ENCODE measurements around the gene FN3K. TPM values are rescaled to one million over a fixed set of nuclear protein-coding genes. Genes with fewer than 3 reads are reported as not detected.

The FN3K gene
- total and polyA plus RNA-seq, 2 of the 13 experiments (the other 11 are each of a cell fraction or from before 2014, with no cell fraction given), result 3.5 to 12.2 TPM

- TF ChIP-seq, protein P1, sequence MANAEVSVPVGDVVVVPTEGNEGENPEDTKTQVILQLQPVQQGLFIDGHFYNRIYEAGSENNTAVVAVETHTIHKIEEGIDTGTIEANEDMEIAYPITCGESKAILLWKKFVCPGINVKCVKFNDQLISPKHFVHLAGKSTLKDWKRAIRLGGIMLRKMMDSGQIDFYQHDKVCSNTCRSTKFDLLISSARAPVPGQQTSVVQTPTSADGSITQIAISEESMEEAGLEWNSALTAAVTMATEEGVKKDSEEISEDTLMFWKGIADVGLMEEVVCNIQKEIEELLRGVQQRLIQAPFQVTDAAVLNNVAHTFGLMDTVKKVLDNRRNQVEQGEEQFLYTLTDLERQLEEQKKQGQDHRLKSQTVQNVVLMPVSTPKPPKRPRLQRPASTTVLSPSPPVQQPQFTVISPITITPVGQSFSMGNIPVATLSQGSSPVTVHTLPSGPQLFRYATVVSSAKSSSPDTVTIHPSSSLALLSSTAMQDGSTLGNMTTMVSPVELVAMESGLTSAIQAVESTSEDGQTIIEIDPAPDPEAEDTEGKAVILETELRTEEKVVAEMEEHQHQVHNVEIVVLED (CRISPR knock-in tag; IDR thresholded peaks at IDR 0.05; ENCODE audit: borderline replicate concordance), result peak; percentile 51; the same call in 1 of the 2 replicates
- TF ChIP-seq, protein P2, sequence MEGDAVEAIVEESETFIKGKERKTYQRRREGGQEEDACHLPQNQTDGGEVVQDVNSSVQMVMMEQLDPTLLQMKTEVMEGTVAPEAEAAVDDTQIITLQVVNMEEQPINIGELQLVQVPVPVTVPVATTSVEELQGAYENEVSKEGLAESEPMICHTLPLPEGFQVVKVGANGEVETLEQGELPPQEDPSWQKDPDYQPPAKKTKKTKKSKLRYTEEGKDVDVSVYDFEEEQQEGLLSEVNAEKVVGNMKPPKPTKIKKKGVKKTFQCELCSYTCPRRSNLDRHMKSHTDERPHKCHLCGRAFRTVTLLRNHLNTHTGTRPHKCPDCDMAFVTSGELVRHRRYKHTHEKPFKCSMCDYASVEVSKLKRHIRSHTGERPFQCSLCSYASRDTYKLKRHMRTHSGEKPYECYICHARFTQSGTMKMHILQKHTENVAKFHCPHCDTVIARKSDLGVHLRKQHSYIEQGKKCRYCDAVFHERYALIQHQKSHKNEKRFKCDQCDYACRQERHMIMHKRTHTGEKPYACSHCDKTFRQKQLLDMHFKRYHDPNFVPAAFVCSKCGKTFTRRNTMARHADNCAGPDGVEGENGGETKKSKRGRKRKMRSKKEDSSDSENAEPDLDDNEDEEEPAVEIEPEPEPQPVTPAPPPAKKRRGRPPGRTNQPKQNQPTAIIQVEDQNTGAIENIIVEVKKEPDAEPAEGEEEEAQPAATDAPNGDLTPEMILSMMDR (CRISPR knock-in tag; IDR thresholded peaks at IDR 0.05), result no peak; the same call in 1 of the 2 replicates
- no peak for TF ChIP-seq ZMYM3 (CRISPR knock-in tag; IDR thresholded peaks at IDR 0.05)
- TF ChIP-seq, protein P3, sequence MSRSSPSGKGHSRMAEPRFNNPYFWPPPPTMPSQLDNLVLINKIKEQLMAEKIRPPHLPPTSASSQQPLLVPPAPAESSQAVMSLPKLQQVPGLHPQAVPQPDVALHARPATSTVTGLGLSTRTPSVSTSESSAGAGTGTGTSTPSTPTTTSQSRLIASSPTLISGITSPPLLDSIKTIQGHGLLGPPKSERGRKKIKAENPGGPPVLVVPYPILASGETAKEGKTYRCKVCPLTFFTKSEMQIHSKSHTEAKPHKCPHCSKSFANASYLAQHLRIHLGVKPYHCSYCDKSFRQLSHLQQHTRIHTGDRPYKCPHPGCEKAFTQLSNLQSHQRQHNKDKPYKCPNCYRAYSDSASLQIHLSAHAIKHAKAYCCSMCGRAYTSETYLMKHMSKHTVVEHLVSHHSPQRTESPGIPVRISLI (CRISPR knock-in tag; IDR thresholded peaks at IDR 0.05; ENCODE audit: borderline replicate concordance), result no peak
- no peak for TF ChIP-seq ONECUT2 (CRISPR knock-in tag; IDR thresholded peaks at IDR 0.05)
- TF ChIP-seq KMT2B (CRISPR knock-in tag; IDR thresholded peaks at IDR 0.05), result no peak
- TF ChIP-seq ZSCAN25 (CRISPR knock-in tag; IDR thresholded peaks at IDR 0.05), result no peak
- TF ChIP-seq CREB3 (CRISPR knock-in tag; IDR thresholded peaks at IDR 0.05), result no peak
- TF ChIP-seq MXI1 (IDR thresholded peaks at IDR 0.05; ENCODE audit: borderline replicate concordance, low read depth, low read length), result no peak; the same call in 2 of the 3 replicates
- no peak for TF ChIP-seq CBX1 (IDR thresholded peaks at IDR 0.05; ENCODE audit: low read depth)
- TF ChIP-seq, protein P4, sequence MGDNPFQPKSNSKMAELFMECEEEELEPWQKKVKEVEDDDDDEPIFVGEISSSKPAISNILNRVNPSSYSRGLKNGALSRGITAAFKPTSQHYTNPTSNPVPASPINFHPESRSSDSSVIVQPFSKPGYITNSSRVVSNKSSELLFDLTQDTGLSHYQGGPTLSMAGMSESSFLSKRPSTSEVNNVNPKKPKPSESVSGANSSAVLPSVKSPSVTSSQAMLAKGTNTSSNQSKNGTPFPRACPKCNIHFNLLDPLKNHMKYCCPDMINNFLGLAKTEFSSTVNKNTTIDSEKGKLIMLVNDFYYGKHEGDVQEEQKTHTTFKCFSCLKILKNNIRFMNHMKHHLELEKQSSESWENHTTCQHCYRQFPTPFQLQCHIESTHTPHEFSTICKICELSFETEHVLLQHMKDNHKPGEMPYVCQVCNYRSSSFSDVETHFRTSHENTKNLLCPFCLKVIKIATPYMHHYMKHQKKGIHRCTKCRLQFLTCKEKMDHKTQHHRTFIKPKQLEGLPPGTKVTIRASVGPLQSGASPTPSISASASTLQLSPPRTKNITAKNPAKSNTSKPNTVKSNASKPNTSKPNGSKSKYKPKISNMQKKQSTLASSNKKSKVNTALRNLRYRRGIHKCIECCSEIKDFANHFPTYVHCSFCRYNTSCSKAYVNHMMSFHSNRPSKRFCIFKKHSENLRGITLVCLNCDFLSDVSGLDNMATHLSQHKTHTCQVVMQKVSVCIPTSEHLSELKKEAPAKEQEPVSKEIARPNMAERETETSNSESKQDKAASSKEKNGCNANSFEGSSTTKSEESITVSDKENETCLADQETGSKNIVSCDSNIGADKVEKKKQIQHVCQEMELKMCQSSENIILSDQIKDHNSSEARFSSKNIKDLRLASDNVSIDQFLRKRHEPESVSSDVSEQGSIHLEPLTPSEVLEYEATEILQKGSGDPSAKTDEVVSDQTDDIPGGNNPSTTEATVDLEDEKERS (CRISPR knock-in tag; IDR thresholded peaks at IDR 0.05), result no peak
- TF ChIP-seq, protein P5, sequence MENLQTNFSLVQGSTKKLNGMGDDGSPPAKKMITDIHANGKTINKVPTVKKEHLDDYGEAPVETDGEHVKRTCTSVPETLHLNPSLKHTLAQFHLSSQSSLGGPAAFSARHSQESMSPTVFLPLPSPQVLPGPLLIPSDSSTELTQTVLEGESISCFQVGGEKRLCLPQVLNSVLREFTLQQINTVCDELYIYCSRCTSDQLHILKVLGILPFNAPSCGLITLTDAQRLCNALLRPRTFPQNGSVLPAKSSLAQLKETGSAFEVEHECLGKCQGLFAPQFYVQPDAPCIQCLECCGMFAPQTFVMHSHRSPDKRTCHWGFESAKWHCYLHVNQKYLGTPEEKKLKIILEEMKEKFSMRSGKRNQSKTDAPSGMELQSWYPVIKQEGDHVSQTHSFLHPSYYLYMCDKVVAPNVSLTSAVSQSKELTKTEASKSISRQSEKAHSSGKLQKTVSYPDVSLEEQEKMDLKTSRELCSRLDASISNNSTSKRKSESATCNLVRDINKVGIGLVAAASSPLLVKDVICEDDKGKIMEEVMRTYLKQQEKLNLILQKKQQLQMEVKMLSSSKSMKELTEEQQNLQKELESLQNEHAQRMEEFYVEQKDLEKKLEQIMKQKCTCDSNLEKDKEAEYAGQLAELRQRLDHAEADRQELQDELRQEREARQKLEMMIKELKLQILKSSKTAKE (CRISPR knock-in tag; IDR thresholded peaks at IDR 0.05; ENCODE audit: borderline replicate concordance), result no peak
- TF ChIP-seq KLF11 (CRISPR knock-in tag; IDR thresholded peaks at IDR 0.05), result no peak
- no peak for TF ChIP-seq PRMT3 (CRISPR knock-in tag; IDR thresholded peaks at IDR 0.05; ENCODE audit: borderline replicate concordance, low read depth)
- TF ChIP-seq ZNF644 (CRISPR knock-in tag; IDR thresholded peaks at IDR 0.05; ENCODE audit: low read depth), result no peak
- TF ChIP-seq KLF15 (CRISPR knock-in tag; IDR thresholded peaks at IDR 0.05; ENCODE audit: borderline replicate concordance), result no peak
- no peak for TF ChIP-seq MZF1 (CRISPR knock-in tag; IDR thresholded peaks at IDR 0.05; ENCODE audit: borderline replicate concordance)
- no peak for TF ChIP-seq NFRKB (IDR thresholded peaks at IDR 0.05)
These were observed 37.1 kb upstream of the FN3K start, which contains the start of gene RAB40B (continued) for GRCh38 chr17:82698065-82698973.
